ENCODE results near the gene ZNF709. TPM values are rescaled to one million over a fixed set of nuclear protein-coding genes. Genes with fewer than 3 reads are reported as not detected.

Gene ZNF709
- total RNA-seq, 4 donors from 2014 or later, result 5.0 to 20.8 (median 6.9) TPM

- Histone ChIP-seq H3K27me3 (no peaks in the 10 kb centered on the region), H3K4me3 (no peak overlapping the region), H3K36me3 (no peaks in the 10 kb centered on the region), H3K9me3 (no peaks in the 10 kb centered on the region), H3K4me1 (no peaks in the 10 kb centered on the region), H3K27ac (peak overlapping the region in 1 of 2 donors; percentile 72)
- intact Hi-C loops (cut with DNase I; ENCODE audit: low total_unique reads), result no loop called here
- TF ChIP-seq POLR2A (IDR thresholded peaks at IDR 0.05) (no peak), CTCF (IDR thresholded peaks at IDR 0.05) (no peak)
- DNase-seq, result no peak
Measured at GRCh38 chr19:12485571-12485970, 955 bp upstream of the ZNF709 start.

- H3K36me3 ChIP-seq, result no peaks in the 10 kb centered on the region
- H3K27ac ChIP-seq, result peak overlapping the region; percentile 68 to 72
- H3K4me1 ChIP-seq, result no peaks in the 10 kb centered on the region
- no peak for DNase-seq
- TF ChIP-seq POLR2A (IDR thresholded peaks at IDR 0.05) (no peak), CTCF (IDR thresholded peaks at IDR 0.05) (no peak)
- H3K4me3 ChIP-seq, result peak overlapping the region; percentile 63 to 81
- no peaks in the 10 kb centered on the region for H3K27me3 ChIP-seq
- no peaks in the 10 kb centered on the region for H3K9me3 ChIP-seq
- intact Hi-C loops (cut with DNase I; ENCODE audit: low total_unique reads), result no loop called here
Measured at GRCh38 chr19:12485052-12485416, 418 bp upstream of the ZNF709 start.

GRCh38 chr19:12484011-12484370 lies 625 bp downstream of the ZNF709 start:
- intact Hi-C loops (cut with DNase I; ENCODE audit: low total_unique reads), result no loop called here
- no peaks in the 10 kb centered on the region for H3K9me3 ChIP-seq

GRCh38 chr19:12482509-12482886 lies 2.1 kb downstream of the ZNF709 start:
- Histone ChIP-seq H3K4me1 (no peaks in the 10 kb centered on the region), H3K36me3 (no peaks in the 10 kb centered on the region), H3K27me3 (no peaks in the 10 kb centered on the region), H3K4me3 (no peak overlapping the region), H3K27ac (no peak overlapping the region), H3K9me3 (no peaks in the 10 kb centered on the region)
- no peak for DNase-seq
- intact Hi-C loops (cut with DNase I; ENCODE audit: low total_unique reads), result no loop called here
- TF ChIP-seq POLR2A (IDR thresholded peaks at IDR 0.05) (no peak), CTCF (IDR thresholded peaks at IDR 0.05) (no peak)

More at GRCh38 chr19:12484011-12484370, 625 bp downstream of the ZNF709 start:
- H3K36me3 ChIP-seq, result no peaks in the 10 kb centered on the region
- no peaks in the 10 kb centered on the region for H3K4me1 ChIP-seq
- H3K27me3 ChIP-seq, result no peaks in the 10 kb centered on the region
- peak overlapping the region; percentile 68 to 72 for H3K27ac ChIP-seq
- DNase-seq, result no peak
- H3K4me3 ChIP-seq, result peak overlapping the region; percentile 63 to 81
- TF ChIP-seq CTCF (IDR thresholded peaks at IDR 0.05) (no peak), POLR2A (IDR thresholded peaks at IDR 0.05) (no peak)

- no peak overlapping the region for H3K4me3 ChIP-seq
- intact Hi-C loops (cut with DNase I; ENCODE audit: low total_unique reads), result no loop called here
Measured at GRCh38 chr19:12481781-12482508, 2.7 kb downstream of the ZNF709 start.

More at GRCh38 chr19:12481781-12482508, 2.7 kb downstream of the ZNF709 start:
- no peaks in the 10 kb centered on the region for H3K27me3 ChIP-seq
- no peak overlapping the region for H3K27ac ChIP-seq
- H3K36me3 ChIP-seq, result no peaks in the 10 kb centered on the region
- no peaks in the 10 kb centered on the region for H3K4me1 ChIP-seq
- no peak for DNase-seq
- no peaks in the 10 kb centered on the region for H3K9me3 ChIP-seq
- no peak for TF ChIP-seq POLR2A (IDR thresholded peaks at IDR 0.05)
- TF ChIP-seq CTCF (IDR thresholded peaks at IDR 0.05), result no peak
